K562 (cell line): ENCODE results near the gene HPS4. TPM values are rescaled to one million over a fixed set of nuclear protein-coding genes. Genes with fewer than 3 reads are reported as not detected.

Experiments
- CBFA2T2 ChIP-seq: fragments of 450-650 bp; conservative IDR thresholded peaks from 2 replicates; pipeline ENCODE4 v1.6.1; 2017; ENCODE audit warnings: mild to moderate bottlenecking
- DACH1 ChIP-seq: fragments of 450-650 bp; IDR thresholded peaks from 2 replicates; pipeline ENCODE4 v1.6.1; 2018; ENCODE audit not compliant: partially characterized antibody
- ESRRA ChIP-seq: fragments of 450-650 bp; IDR thresholded peaks from 2 replicates; pipeline ENCODE4 v1.6.1; 2014; ENCODE audit warnings: low read depth, mild to moderate bottlenecking, moderate library complexity, borderline replicate concordance
- ETV6 ChIP-seq, 3 experiments: fragments of 150-350 bp in 1 of 3; sonication (generic) in 1 of 3; formaldehyde crosslinking in 1 of 3; IDR thresholded peaks; 2 replicates each; pipeline versions ENCODE4 v1.6.1 to v1.8.0; 2014 to 2022; ENCODE audit warnings: borderline replicate concordance in 2 of 3, low read depth in 2 of 3, antibody characterized with exemption in 1 of 3, low read length in 1 of 3, mild to moderate bottlenecking in 1 of 3, missing genetic modification reagents in 1 of 3
- FOXP4 ChIP-seq: sonication (generic); formaldehyde crosslinking; IDR thresholded peaks from 2 replicates; pipeline ENCODE4 v1.8.0; 2022; ENCODE audit warnings: mild to moderate bottlenecking, missing genetic modification reagents, borderline replicate concordance
- GATA2 ChIP-seq: sonication (generic); formaldehyde crosslinking; IDR thresholded peaks from 2 replicates; pipeline ENCODE4 v1.4.0; 2020; ENCODE audit warnings: mild to moderate bottlenecking, missing genetic modification reagents
- HNRNPH1 ChIP-seq: fragments of 200-400 bp; formaldehyde crosslinking; optimal IDR thresholded peaks from 2 replicates; pipeline ENCODE3; 2017; ENCODE audit warnings: low read depth, mild to moderate bottlenecking, low read length, moderate library complexity
- KDM1A ChIP-seq, 2 experiments: fragments of 450-650 bp; IDR thresholded peaks; 2 replicates each; pipeline ENCODE4 v1.6.1; 2016; ENCODE audit warnings: mild to moderate bottlenecking in 2 of 2
- NCOA4 ChIP-seq: fragments of 450-650 bp; IDR thresholded peaks from 2 replicates; pipeline ENCODE4 v1.6.1; 2018; ENCODE audit warnings: mild to moderate bottlenecking; ENCODE audit not compliant: partially characterized antibody
- NONO ChIP-seq, 2 experiments: fragments of 200-400 bp in 1 of 2; fragments of 450-650 bp in 1 of 2; formaldehyde crosslinking in 1 of 2; IDR thresholded peaks; 2 replicates each; pipeline ENCODE4 v1.6.1; 2017; ENCODE audit warnings: low read depth in 2 of 2, mild to moderate bottlenecking in 2 of 2, moderate library complexity in 2 of 2, low read length in 1 of 2
- REST ChIP-seq, 2 experiments: fragments of 450-650 bp; formaldehyde crosslinking in 1 of 2; IDR thresholded peaks; 2 replicates each; pipeline versions ENCODE4 v1.4.0 to v1.6.1; 2014 to 2020; ENCODE audit warnings: mild to moderate bottlenecking in 2 of 2, borderline replicate concordance in 1 of 2, low read depth in 1 of 2
- VEZF1 ChIP-seq: fragments of 200-800 bp; sonication (Bioruptor generic); IDR thresholded peaks from 2 replicates; pipeline ENCODE4 v1.6.1; 2017; ENCODE audit warnings: missing genetic modification characterization, missing compliant biosample characterization
- ZFP36 ChIP-seq: fragments of 150-350 bp; IDR thresholded peaks from 2 replicates; pipeline ENCODE4 v1.6.1; 2018; ENCODE audit warnings: low read length, low read depth; ENCODE audit not compliant: partially characterized antibody
- ZNF124 ChIP-seq: sonication (generic); formaldehyde crosslinking; IDR thresholded peaks from 2 replicates; pipeline ENCODE4 v1.8.1; 2022; ENCODE audit warnings: missing genetic modification reagents
- ZNF445 ChIP-seq: fragments of 250-450 bp; sonication (Bioruptor Pico); IDR thresholded peaks from 2 replicates; pipeline ENCODE4 v1.4.0; 2020; ENCODE audit warnings: low read depth, mild to moderate bottlenecking, moderate library complexity
- ZNF589 ChIP-seq: fragments of 200-800 bp; sonication (Bioruptor generic); IDR thresholded peaks from 2 replicates; pipeline ENCODE4 v1.6.1; 2016; ENCODE audit warnings: low read depth, missing genetic modification characterization, missing compliant biosample characterization
- polyA plus RNA-seq, 8 experiments: library from polyadenylated mRNA; depleted of rRNA in 4 of 8; stranded (reverse) in 5 of 8; unstranded in 3 of 8; fragments of >200 nt; fragmentation: Nextera tagmentation in 2 of 8; fragmentation: Illumina TruSeq in 1 of 8; extraction: Ambion mirVana in 2 of 8; extraction: Trizol in 1 of 8; gene quantifications; 2 replicates each; pipeline versions ENCODE4 v1.2.1 to v1.2.3, GENCODE V29; 2011 to 2014; ENCODE audit warnings: inconsistent platforms in 1 of 8, missing spikeins in 1 of 8
- total RNA-seq, 7 experiments: library from RNA; depleted of rRNA in 6 of 7; stranded (reverse); fragments of >200 nt in 6 of 7; fragmentation: Illumina TruSeq in 2 of 7; extraction: Trizol in 2 of 7; gene quantifications; 2 replicates each; pipeline versions ENCODE4 v1.2.1 to v1.2.3, GENCODE V29; 2011 to 2021; ENCODE audit warnings: low replicate concordance in 1 of 7

Gene HPS4
- total and polyA plus RNA-seq, 9 of the 15 experiments (the other 6 are each of a cell fraction or from before 2014, with no cell fraction given): 12.8 to 29.2 (median 25.3) TPM

- TF ChIP-seq ESRRA (no peak; the same call in 1 of the 2 replicates), NCOA4 (no peak), FOXP4 (no peak), DACH1 (no peak), REST (IDR thresholded peaks at IDR 0.05; ENCODE audit: borderline replicate concordance) (peak; percentile 29; the same call in 1 of the 2 replicates), REST (CRISPR knock-in tag; IDR thresholded peaks at IDR 0.05; ENCODE audit: low read depth) (no peak), ZNF124 (no peak), GATA2 (CRISPR knock-in tag) (no peak), VEZF1 (CRISPR knock-in tag) (no peak), ZNF589 (CRISPR knock-in tag) (peak; percentile 14; the same call in 1 of the 2 replicates), ZNF445 (CRISPR knock-in tag) (no peak), ZFP36 (no peak), NONO (IDR thresholded peaks at IDR 0.05; ENCODE audit: low read depth in 2 of 2, low read length in 1 of 2) (no peak), HNRNPH1 (no peak), CBFA2T2 (peak; percentile 26; the same call in 1 of the 2 replicates), ETV6 (IDR thresholded peaks at IDR 0.05; ENCODE audit: borderline replicate concordance in 1 of 2, low read depth in 2 of 2, low read length in 1 of 2) (no peak), ETV6 (CRISPR knock-in tag; IDR thresholded peaks at IDR 0.05; ENCODE audit: borderline replicate concordance) (no peak), KDM1A (IDR thresholded peaks at IDR 0.05) (no peak)
Measured at GRCh38 chr22:26484360-26484706, 750 bp upstream of the HPS4 start (continued).
